Right lobe of liver (tissue), 4 donors: ENCODE data around the gene ATIC.

Source experiments
- POLR2A ChIP-seq: fragments of 450-650 bp; IDR thresholded peaks from one replicate; pipeline ENCODE4 v1.6.1; 2017; ENCODE audit warnings: antibody characterized with exemption, mild to moderate bottlenecking
- TF ChIP-seq, protein P1 (sequence below), 4 donors: fragments of 200-600 bp in 3 of 4; fragments of 450-650 bp in 1 of 4; IDR thresholded peaks; one replicate each; pipeline versions ENCODE4 v1.5.1 to v1.8.0; 2016 to 2022; ENCODE audit warnings: antibody characterized with exemption in 4 of 4, mild to moderate bottlenecking in 2 of 4
- donor health status: DM: no; HTN: no; CAD: no.
- donor health status: DM: no; HTN: no; CAD: no.
- donor health status: DM: no; HTN: yes; CAD: no.

DNA sequence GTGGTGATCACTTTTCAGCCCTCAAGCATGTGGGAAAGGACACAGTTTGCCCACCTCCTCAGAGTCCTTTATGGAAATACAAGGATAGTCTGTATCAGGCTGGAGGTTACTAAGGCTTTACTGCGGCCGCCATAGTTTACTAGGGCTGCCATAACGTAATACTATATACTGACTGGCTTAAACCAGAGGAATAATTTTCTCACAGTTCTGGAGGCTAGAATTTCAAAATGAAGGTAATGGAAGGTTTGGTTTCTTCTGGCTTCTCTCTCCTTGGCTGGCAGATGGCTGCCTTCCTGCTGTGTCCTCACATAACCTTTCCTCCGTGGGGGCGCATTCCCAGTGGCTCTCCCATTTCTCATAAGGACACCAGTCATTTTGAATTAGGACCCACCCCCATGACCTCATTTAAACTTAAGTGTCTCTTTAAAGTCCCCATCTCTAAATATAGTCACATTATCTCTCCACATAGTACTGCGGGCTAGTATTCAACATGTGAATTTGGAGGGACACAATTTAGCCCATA lies 12.5 kb upstream of the ATIC start:
- no peak for TF ChIP-seq POLR2A
- TF ChIP-seq, protein P1, sequence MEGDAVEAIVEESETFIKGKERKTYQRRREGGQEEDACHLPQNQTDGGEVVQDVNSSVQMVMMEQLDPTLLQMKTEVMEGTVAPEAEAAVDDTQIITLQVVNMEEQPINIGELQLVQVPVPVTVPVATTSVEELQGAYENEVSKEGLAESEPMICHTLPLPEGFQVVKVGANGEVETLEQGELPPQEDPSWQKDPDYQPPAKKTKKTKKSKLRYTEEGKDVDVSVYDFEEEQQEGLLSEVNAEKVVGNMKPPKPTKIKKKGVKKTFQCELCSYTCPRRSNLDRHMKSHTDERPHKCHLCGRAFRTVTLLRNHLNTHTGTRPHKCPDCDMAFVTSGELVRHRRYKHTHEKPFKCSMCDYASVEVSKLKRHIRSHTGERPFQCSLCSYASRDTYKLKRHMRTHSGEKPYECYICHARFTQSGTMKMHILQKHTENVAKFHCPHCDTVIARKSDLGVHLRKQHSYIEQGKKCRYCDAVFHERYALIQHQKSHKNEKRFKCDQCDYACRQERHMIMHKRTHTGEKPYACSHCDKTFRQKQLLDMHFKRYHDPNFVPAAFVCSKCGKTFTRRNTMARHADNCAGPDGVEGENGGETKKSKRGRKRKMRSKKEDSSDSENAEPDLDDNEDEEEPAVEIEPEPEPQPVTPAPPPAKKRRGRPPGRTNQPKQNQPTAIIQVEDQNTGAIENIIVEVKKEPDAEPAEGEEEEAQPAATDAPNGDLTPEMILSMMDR (IDR thresholded peaks at IDR 0.05): no peak
